ENCODE data around the gene LOX. TPM values are rescaled to one million over a fixed set of nuclear protein-coding genes. Genes with fewer than 3 reads are reported as not detected.

Gene LOX
- total RNA-seq, 4 donors from 2014 or later = 2.8 to 17.4 (median 11.9) TPM

GRCh38 chr5:122091936-122092600 lies 14.0 kb upstream of the LOX start:
- Histone ChIP-seq H3K9me3 (no peaks in the 10 kb centered on the region), H3K4me3 (no peak overlapping the region), H3K27ac (no peak overlapping the region), H3K4me1 (peaks cover 0 to 9% (median 0%) of the 10 kb centered on the region in 3 donors), H3K27me3 (no peaks in the 10 kb centered on the region), H3K36me3 (no peaks in the 10 kb centered on the region)
- ATAC-seq = no peak
- 45% methylated on average over 8 of the region's 9 CpGs for WGBS, 2 donors (ENCODE audit: low coverage in 1 of 2)
- TF ChIP-seq POLR2A (IDR thresholded peaks at IDR 0.05) = no peak
- no peak for TF ChIP-seq EP300 (IDR thresholded peaks at IDR 0.05)
- TF ChIP-seq POLR2AphosphoS5 (IDR thresholded peaks at IDR 0.05) = no peak
- TF ChIP-seq CTCF (IDR thresholded peaks at IDR 0.05) = peak; percentile 36 to 63 (median 48)

- no peak for ATAC-seq
- no peak overlapping the region for H3K4me3 ChIP-seq
- no peaks in the 10 kb centered on the region for H3K27me3 ChIP-seq
- no peaks in the 10 kb centered on the region for H3K36me3 ChIP-seq
- H3K27ac ChIP-seq = no peak overlapping the region
- TF ChIP-seq POLR2A (IDR thresholded peaks at IDR 0.05) = no peak
- TF ChIP-seq EP300 (IDR thresholded peaks at IDR 0.05) = no peak
- TF ChIP-seq CTCF (IDR thresholded peaks at IDR 0.05) = no peak
- no peak for TF ChIP-seq POLR2AphosphoS5 (IDR thresholded peaks at IDR 0.05)
- H3K9me3 ChIP-seq = no peaks in the 10 kb centered on the region
- H3K4me1 ChIP-seq = no peaks in the 10 kb centered on the region
- 42 to 71% methylated on average over 1 to 2 of the region's 2 CpGs for WGBS, 2 donors (ENCODE audit: low coverage in 1 of 2)
These were observed 11.3 kb upstream of the LOX start for GRCh38 chr5:122089096-122090013.

GRCh38 chr5:122085041-122085440 lies 7.0 kb upstream of the LOX start:
- no peak for TF ChIP-seq POLR2AphosphoS5 (IDR thresholded peaks at IDR 0.05)
- no peak for TF ChIP-seq POLR2A (IDR thresholded peaks at IDR 0.05)
- no peak for TF ChIP-seq CTCF (IDR thresholded peaks at IDR 0.05)
- no peak for TF ChIP-seq EP300 (IDR thresholded peaks at IDR 0.05)
- 46 to 87% methylated on average over 3 of the region's 3 CpGs for WGBS, 2 donors (ENCODE audit: low coverage in 1 of 2)
- Histone ChIP-seq H3K9me3 (no peaks in the 10 kb centered on the region), H3K4me3 (no peak overlapping the region), H3K27ac (no peak overlapping the region), H3K36me3 (no peaks in the 10 kb centered on the region), H3K4me1 (no peaks in the 10 kb centered on the region), H3K27me3 (no peaks in the 10 kb centered on the region)
- no peak for ATAC-seq

GRCh38 chr5:122083535-122083934 lies 5.5 kb upstream of the LOX start:
- no peak for ATAC-seq
- Histone ChIP-seq H3K27ac (no peak overlapping the region), H3K9me3 (no peaks in the 10 kb centered on the region), H3K4me3 (no peak overlapping the region), H3K4me1 (peaks cover 0 to 7% (median 0%) of the 10 kb centered on the region in 3 donors), H3K27me3 (no peaks in the 10 kb centered on the region), H3K36me3 (no peaks in the 10 kb centered on the region)
- TF ChIP-seq CTCF (IDR thresholded peaks at IDR 0.05) (no peak), POLR2A (IDR thresholded peaks at IDR 0.05) (no peak), EP300 (IDR thresholded peaks at IDR 0.05) (no peak), POLR2AphosphoS5 (IDR thresholded peaks at IDR 0.05) (no peak)
- WGBS, 2 donors (ENCODE audit: low coverage in 1 of 2) = 71 to 88% methylated on average over 1 of the region's 1 CpG

All from gastroesophageal sphincter (tissue), 4 donors.